Measurements from ENCODE around the gene TRABD2B. TPM values are rescaled to one million over a fixed set of nuclear protein-coding genes. Genes with fewer than 3 reads are reported as not detected.

The TRABD2B gene
- total RNA-seq, 1 donor, result under 0.01 TPM

- Histone ChIP-seq H3K9me3 (ENCODE audit: low read depth, low read length) (no peaks in the 10 kb centered on the region), H3K4me1 (ENCODE audit: insufficient read depth, low read length) (no peaks in the 10 kb centered on the region), H4K20me1 (ENCODE audit: insufficient read depth, low read length) (no peaks in the 10 kb centered on the region), H3K4me2 (ENCODE audit: insufficient read depth, low read length) (no peak overlapping the region), H3K36me3 (ENCODE audit: insufficient read depth, low read length) (no peaks in the 10 kb centered on the region), H3K4me3 (ENCODE audit: insufficient read depth, low read length) (no peak overlapping the region), H3K79me2 (ENCODE audit: insufficient read depth, low read length) (no peaks in the 10 kb centered on the region), H3K27ac (ENCODE audit: low read depth, low read length) (no peak overlapping the region), H3K27me3 (ENCODE audit: insufficient read depth, low read length) (no peaks in the 10 kb centered on the region), H2AFZ (ENCODE audit: low read length) (no peak overlapping the region)
- TF ChIP-seq, protein P1, sequence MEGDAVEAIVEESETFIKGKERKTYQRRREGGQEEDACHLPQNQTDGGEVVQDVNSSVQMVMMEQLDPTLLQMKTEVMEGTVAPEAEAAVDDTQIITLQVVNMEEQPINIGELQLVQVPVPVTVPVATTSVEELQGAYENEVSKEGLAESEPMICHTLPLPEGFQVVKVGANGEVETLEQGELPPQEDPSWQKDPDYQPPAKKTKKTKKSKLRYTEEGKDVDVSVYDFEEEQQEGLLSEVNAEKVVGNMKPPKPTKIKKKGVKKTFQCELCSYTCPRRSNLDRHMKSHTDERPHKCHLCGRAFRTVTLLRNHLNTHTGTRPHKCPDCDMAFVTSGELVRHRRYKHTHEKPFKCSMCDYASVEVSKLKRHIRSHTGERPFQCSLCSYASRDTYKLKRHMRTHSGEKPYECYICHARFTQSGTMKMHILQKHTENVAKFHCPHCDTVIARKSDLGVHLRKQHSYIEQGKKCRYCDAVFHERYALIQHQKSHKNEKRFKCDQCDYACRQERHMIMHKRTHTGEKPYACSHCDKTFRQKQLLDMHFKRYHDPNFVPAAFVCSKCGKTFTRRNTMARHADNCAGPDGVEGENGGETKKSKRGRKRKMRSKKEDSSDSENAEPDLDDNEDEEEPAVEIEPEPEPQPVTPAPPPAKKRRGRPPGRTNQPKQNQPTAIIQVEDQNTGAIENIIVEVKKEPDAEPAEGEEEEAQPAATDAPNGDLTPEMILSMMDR (IDR thresholded peaks at IDR 0.05; ENCODE audit: extremely low read depth, low read depth, low read length), result no peak
- DNase-seq (ENCODE audit: insufficient read length, low spot score, missing footprints), result peak; percentile 69
Observed at GRCh38 chr1:47919113-47919833, 77.9 kb downstream of the TRABD2B start.

- TF ChIP-seq, protein P1 (IDR thresholded peaks at IDR 0.05; ENCODE audit: extremely low read depth, low read depth, low read length), result no peak
Observed at GRCh38 chr1:47918257-47918867, 78.8 kb downstream of the TRABD2B start.

DNA sequence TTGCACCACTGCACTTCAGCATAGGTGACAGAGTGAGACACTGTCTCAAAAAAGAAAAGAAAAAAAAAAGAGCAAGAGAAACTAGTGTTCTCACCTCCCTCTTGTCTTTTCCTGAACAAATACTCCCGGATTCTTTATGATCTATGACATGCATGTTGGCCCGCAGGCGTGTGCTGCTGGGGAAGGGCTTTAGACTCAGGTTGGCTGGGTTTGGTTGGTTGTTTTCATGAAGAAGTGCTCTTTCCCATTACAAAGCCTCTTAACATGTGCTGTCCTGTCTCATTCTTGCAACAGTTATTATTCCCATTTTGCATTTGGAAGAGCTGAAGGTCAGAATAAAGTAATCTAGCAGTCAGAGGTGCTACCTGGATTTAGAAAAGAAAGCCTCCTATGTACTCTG is 79.5 kb downstream of the TRABD2B start:
- TF ChIP-seq, protein P1 (IDR thresholded peaks at IDR 0.05; ENCODE audit: extremely low read depth, low read depth, low read length), result no peak
- Histone ChIP-seq H3K27ac (ENCODE audit: low read depth, low read length) (no peak overlapping the region), H3K36me3 (ENCODE audit: insufficient read depth, low read length) (no peaks in the 10 kb centered on the region), H3K4me1 (ENCODE audit: insufficient read depth, low read length) (no peaks in the 10 kb centered on the region), H3K9me3 (ENCODE audit: low read depth, low read length) (no peaks in the 10 kb centered on the region), H2AFZ (ENCODE audit: low read length) (no peak overlapping the region), H3K27me3 (ENCODE audit: insufficient read depth, low read length) (no peaks in the 10 kb centered on the region), H4K20me1 (ENCODE audit: insufficient read depth, low read length) (no peaks in the 10 kb centered on the region), H3K4me3 (ENCODE audit: insufficient read depth, low read length) (no peak overlapping the region), H3K79me2 (ENCODE audit: insufficient read depth, low read length) (no peaks in the 10 kb centered on the region), H3K4me2 (ENCODE audit: insufficient read depth, low read length) (no peak overlapping the region)
- DNase-seq (ENCODE audit: insufficient read length, low spot score, missing footprints), result no peak

More at GRCh38 chr1:47918257-47918867, 78.8 kb downstream of the TRABD2B start:
- Histone ChIP-seq H3K27ac (ENCODE audit: low read depth, low read length) (no peak overlapping the region), H3K27me3 (ENCODE audit: insufficient read depth, low read length) (no peaks in the 10 kb centered on the region), H3K4me3 (ENCODE audit: insufficient read depth, low read length) (no peak overlapping the region), H3K4me1 (ENCODE audit: insufficient read depth, low read length) (no peaks in the 10 kb centered on the region), H3K79me2 (ENCODE audit: insufficient read depth, low read length) (no peaks in the 10 kb centered on the region), H3K9me3 (ENCODE audit: low read depth, low read length) (no peaks in the 10 kb centered on the region), H2AFZ (ENCODE audit: low read length) (no peak overlapping the region), H3K4me2 (ENCODE audit: insufficient read depth, low read length) (no peak overlapping the region), H4K20me1 (ENCODE audit: insufficient read depth, low read length) (no peaks in the 10 kb centered on the region), H3K36me3 (ENCODE audit: insufficient read depth, low read length) (no peaks in the 10 kb centered on the region)
- peak; percentile 21 for DNase-seq (ENCODE audit: insufficient read length, low spot score, missing footprints)

GRCh38 chr1:47915677-47916353 is 81.4 kb downstream of the TRABD2B start:
- no peak overlapping the region for H3K4me2 ChIP-seq (ENCODE audit: insufficient read depth, low read length)
- H3K36me3 ChIP-seq (ENCODE audit: insufficient read depth, low read length), result no peaks in the 10 kb centered on the region
- H3K27me3 ChIP-seq (ENCODE audit: insufficient read depth, low read length), result no peaks in the 10 kb centered on the region
- DNase-seq (ENCODE audit: insufficient read length, low spot score, missing footprints), result no peak
- H2AFZ ChIP-seq (ENCODE audit: low read length), result no peak overlapping the region
- H3K4me3 ChIP-seq (ENCODE audit: insufficient read depth, low read length), result no peak overlapping the region
- no peaks in the 10 kb centered on the region for H3K4me1 ChIP-seq (ENCODE audit: insufficient read depth, low read length)
- H4K20me1 ChIP-seq (ENCODE audit: insufficient read depth, low read length), result no peaks in the 10 kb centered on the region
- TF ChIP-seq, protein P1 (IDR thresholded peaks at IDR 0.05; ENCODE audit: extremely low read depth, low read depth, low read length), result no peak
- H3K79me2 ChIP-seq (ENCODE audit: insufficient read depth, low read length), result no peaks in the 10 kb centered on the region
- H3K27ac ChIP-seq (ENCODE audit: low read depth, low read length), result no peak overlapping the region
- H3K9me3 ChIP-seq (ENCODE audit: low read depth, low read length), result no peaks in the 10 kb centered on the region

Measured in osteoblast (primary cell).